Smooth muscle cell of the pulmonary artery (primary cell): ENCODE data around the gene MICU1. TPM values are rescaled to one million over a fixed set of nuclear protein-coding genes. Genes with fewer than 3 reads are reported as not detected.

Experiments
- total RNA-seq: library from RNA; depleted of rRNA; stranded (reverse); fragments of >200 nt; gene quantifications from 2 replicates; pipeline ENCODE4 v1.2.3, GENCODE V29; 2014

Gene MICU1
- total RNA-seq = 47.3 and 54.5 TPM in 2 replicates

GRCh38 chr10:72625608-72626443 lies at the start of gene MICU1:
Gene MICU1, minus strand, starts transcription at chr10:72626079. Its CDS starts 59,286 bp downstream, at chr10:72566793.

GRCh38 chr10:72354356-72355213 lies 271.3 kb downstream of the MICU1 start, which contains the start of gene DNAJB12:
Gene DNAJB12, minus strand, starts transcription at chr10:72354919. Its CDS starts 22 bp downstream, at chr10:72354897.

Other genes with a start within 250 kb of the MICU1 start
- gene MCU, start 66.1 kb upstream of the MICU1 start, total RNA-seq = 26.6 and 30.0 TPM in 2 replicates